Measurements from ENCODE around the gene DAAM2.

GRCh38 chr6:39908838-39909583 lies 116.8 kb downstream of the DAAM2 start:
- TF ChIP-seq CTCF (conservative IDR thresholded peaks at IDR 0.05): no peak
- no peak for TF ChIP-seq ZFX (IDR thresholded peaks at IDR 0.05)

All from C4-2B (cell line).